ENCODE measurements around the gene RSPH1. TPM values are rescaled to one million over a fixed set of nuclear protein-coding genes. Genes with fewer than 3 reads are reported as not detected.
A peak's percentile ranks its signal among the peaks of the same experiment; 100 is the strongest.

Gene RSPH1
- total and polyA plus RNA-seq, 4 donors: 0.09 to 0.17 (median 0.16) TPM; not detected in 1

GRCh38 chr21:42465803-42466127 is 30.3 kb downstream of the RSPH1 start:
- H3K4me3 ChIP-seq (ENCODE audit: low read depth in 1 of 3, low read length in 3 of 3): no peak overlapping the region
- no peaks in the 10 kb centered on the region for H3K9me3 ChIP-seq (ENCODE audit: control insufficient read depth in 4 of 4, low read length in 3 of 4)
- peak overlapping the region in 1 of 2 donors; percentile 36 for H3K27ac ChIP-seq (ENCODE audit: low read depth in 1 of 2, low read length in 2 of 2)
- 94% methylated on average over 3 of the region's 3 CpGs for WGBS
- no peaks in the 10 kb centered on the region for H3K27me3 ChIP-seq (ENCODE audit: control insufficient read depth in 4 of 4, insufficient read depth in 4 of 4, low read length in 3 of 4)
- DNase-seq (ENCODE audit: low spot score): no peak
- TF ChIP-seq REST (IDR thresholded peaks at IDR 0.05) (no peak), YY1 (IDR thresholded peaks at IDR 0.05) (no peak), JUND (IDR thresholded peaks at IDR 0.05) (no peak), NR2F2 (IDR thresholded peaks at IDR 0.05) (no peak), GABPA (IDR thresholded peaks at IDR 0.05 in 1 of 2, conservative IDR thresholded peaks at IDR 0.05 in 1 of 2) (no peak), MAX (IDR thresholded peaks at IDR 0.05) (no peak), SP1 (IDR thresholded peaks at IDR 0.05) (no peak), FOXA2 (IDR thresholded peaks at IDR 0.05) (no peak), HNF4G (IDR thresholded peaks at IDR 0.05) (no peak)
- TF ChIP-seq, protein P1, sequence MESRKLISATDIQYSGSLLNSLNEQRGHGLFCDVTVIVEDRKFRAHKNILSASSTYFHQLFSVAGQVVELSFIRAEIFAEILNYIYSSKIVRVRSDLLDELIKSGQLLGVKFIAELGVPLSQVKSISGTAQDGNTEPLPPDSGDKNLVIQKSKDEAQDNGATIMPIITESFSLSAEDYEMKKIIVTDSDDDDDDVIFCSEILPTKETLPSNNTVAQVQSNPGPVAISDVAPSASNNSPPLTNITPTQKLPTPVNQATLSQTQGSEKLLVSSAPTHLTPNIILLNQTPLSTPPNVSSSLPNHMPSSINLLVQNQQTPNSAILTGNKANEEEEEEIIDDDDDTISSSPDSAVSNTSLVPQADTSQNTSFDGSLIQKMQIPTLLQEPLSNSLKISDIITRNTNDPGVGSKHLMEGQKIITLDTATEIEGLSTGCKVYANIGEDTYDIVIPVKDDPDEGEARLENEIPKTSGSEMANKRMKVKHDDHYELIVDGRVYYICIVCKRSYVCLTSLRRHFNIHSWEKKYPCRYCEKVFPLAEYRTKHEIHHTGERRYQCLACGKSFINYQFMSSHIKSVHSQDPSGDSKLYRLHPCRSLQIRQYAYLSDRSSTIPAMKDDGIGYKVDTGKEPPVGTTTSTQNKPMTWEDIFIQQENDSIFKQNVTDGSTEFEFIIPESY (IDR thresholded peaks at IDR 0.05): no peak
- no peak overlapping the region for H3K9ac ChIP-seq (ENCODE audit: low read depth in 1 of 2, low read length in 2 of 2)
- no peaks in the 10 kb centered on the region for H3K36me3 ChIP-seq (ENCODE audit: control insufficient read depth in 4 of 4, insufficient read depth in 3 of 4, low read depth in 1 of 4, low read length in 3 of 4)
- H3K4me1 ChIP-seq (ENCODE audit: control insufficient read depth in 4 of 4, insufficient read depth in 4 of 4, low read length in 3 of 4): peaks cover 17 to 23% (median 19%) of the 10 kb centered on the region in 4 donors

- peaks cover 17 to 23% (median 19%) of the 10 kb centered on the region in 4 donors for H3K4me1 ChIP-seq (ENCODE audit: control insufficient read depth in 4 of 4, insufficient read depth in 4 of 4, low read length in 3 of 4)
- H3K36me3 ChIP-seq (ENCODE audit: control insufficient read depth in 4 of 4, insufficient read depth in 3 of 4, low read depth in 1 of 4, low read length in 3 of 4): no peaks in the 10 kb centered on the region
- TF ChIP-seq SP1 (IDR thresholded peaks at IDR 0.05): peak; percentile 92
- peak in 1 of 2 donors; percentile 3 for TF ChIP-seq RAD21 (IDR thresholded peaks at IDR 0.05)
- TF ChIP-seq YY1 (IDR thresholded peaks at IDR 0.05): peak; percentile 49
- TF ChIP-seq HNF4A (conservative IDR thresholded peaks at IDR 0.05): peak; percentile 29 to 44
- TF ChIP-seq RXRA (IDR thresholded peaks at IDR 0.05): peak; percentile 73 to 80
- no peak for TF ChIP-seq EGR1 (IDR thresholded peaks at IDR 0.05; ENCODE audit: low read depth in 2 of 2)
- no peak for TF ChIP-seq FOXA2 (IDR thresholded peaks at IDR 0.05)
- peak in 1 of 2 donors; percentile 17 for TF ChIP-seq GABPA (IDR thresholded peaks at IDR 0.05 in 1 of 2, conservative IDR thresholded peaks at IDR 0.05 in 1 of 2)
- DNase-seq (ENCODE audit: low spot score): no peak
- 41% methylated on average over 8 of the region's 8 CpGs for WGBS
- H3K27me3 ChIP-seq (ENCODE audit: control insufficient read depth in 4 of 4, insufficient read depth in 4 of 4, low read length in 3 of 4): no peaks in the 10 kb centered on the region
- H3K4me3 ChIP-seq (ENCODE audit: low read depth in 1 of 3, low read length in 3 of 3): no peak overlapping the region
- no peaks in the 10 kb centered on the region for H3K9me3 ChIP-seq (ENCODE audit: control insufficient read depth in 4 of 4, low read length in 3 of 4)
- H3K27ac ChIP-seq (ENCODE audit: low read depth in 1 of 2, low read length in 2 of 2): peak overlapping the region in 1 of 2 donors; percentile 36
- H3K9ac ChIP-seq (ENCODE audit: low read depth in 1 of 2, low read length in 2 of 2): no peak overlapping the region
These were observed 30.8 kb downstream of the RSPH1 start for GRCh38 chr21:42465008-42465802.
